Left lung (tissue), 14 donors: ENCODE results near the gene CRKL. TPM values are rescaled to one million over a fixed set of nuclear protein-coding genes. Genes with fewer than 3 reads are reported as not detected.
A peak's percentile ranks its signal among the peaks of the same experiment; 100 is the strongest.

Experiments
- ATAC-seq: fragments of 200-7000 bp; cut with Tn5 transposase; one replicate; pipeline ENCODE4 v1.9.1; 2020; ENCODE audit warnings: moderate library complexity
- DNase-seq, 4 donors: peaks; one replicate each; pipeline ENCODE4 v3.0.0-alpha.2; 2013 to 2020
- H3K27ac ChIP-seq, 2 donors: fragments of 200-600 bp; sonication (generic) in 1 of 2; one replicate each; pipeline versions ENCODE4 v1.5.0 to v1.8.0; 2020 to 2021
- H3K27me3 ChIP-seq, 2 donors: fragments of 200-600 bp; sonication (generic) in 1 of 2; one replicate each; pipeline versions ENCODE4 v1.5.0 to v1.8.0; 2020 to 2021
- H3K36me3 ChIP-seq, 2 donors: fragments of 200-600 bp; sonication (generic) in 1 of 2; one replicate each; pipeline versions ENCODE4 v1.5.0 to v1.8.0; 2020 to 2021
- H3K4me1 ChIP-seq, 2 donors: fragments of 200-600 bp; one replicate each; pipeline ENCODE4 v1.8.0; 2021
- H3K4me3 ChIP-seq, 2 donors: fragments of 200-600 bp; sonication (generic) in 1 of 2; one replicate each; pipeline versions ENCODE4 v1.5.0 to v1.8.0; 2020 to 2021; ENCODE audit warnings: mild to moderate bottlenecking in 1 of 2
- H3K9me3 ChIP-seq, 2 donors: fragments of 200-600 bp; sonication (generic) in 1 of 2; one replicate each; pipeline versions ENCODE4 v1.5.0 to v1.8.0; 2020 to 2021
- intact Hi-C, 2 donors: fragments of 100-400 bp; cut with DNase I; formaldehyde crosslinking; loops; one replicate each; pipeline versions ENCODE4 v1.11.2 to v1.14.2; 2022
- long read RNA-seq, 12 donors: library from polyadenylated mRNA in 2 of 12; unstranded in 2 of 12; transcript quantifications; one replicate each; pipeline ENCODE4 v2.0.0 and lab custom pipeline, GENCODE V29; 2019 to 2026
- polyA plus RNA-seq, 6 donors: library from polyadenylated mRNA; unstranded; fragments of 120-200 nt; gene quantifications; one replicate each; pipeline ENCODE4 v1.2.1, GENCODE V29; 2013; ENCODE audit not compliant: insufficient read length in 6 of 6
- total RNA-seq, 2 donors: library from RNA; stranded (reverse); fragmentation: NEBNext Ultra II Directional; extraction: Animal tissue kit (Norgen Biotek cat#: 25700); gene quantifications; one replicate each; pipeline ENCODE4 v1.2.1, GENCODE V29; 2021
- TF ChIP-seq, protein P1 (sequence below), 2 donors: fragments of 200-600 bp; sonication (generic) in 1 of 2; IDR thresholded peaks; one replicate each; pipeline versions ENCODE4 v1.5.0 to v1.8.0; 2021; ENCODE audit warnings: antibody characterized with exemption in 2 of 2
- donor health status: DM: no; HTN: yes; CAD: no.
- donor health status: DM: no; HTN: no; CAD: no.

CRKL gene, protein sequence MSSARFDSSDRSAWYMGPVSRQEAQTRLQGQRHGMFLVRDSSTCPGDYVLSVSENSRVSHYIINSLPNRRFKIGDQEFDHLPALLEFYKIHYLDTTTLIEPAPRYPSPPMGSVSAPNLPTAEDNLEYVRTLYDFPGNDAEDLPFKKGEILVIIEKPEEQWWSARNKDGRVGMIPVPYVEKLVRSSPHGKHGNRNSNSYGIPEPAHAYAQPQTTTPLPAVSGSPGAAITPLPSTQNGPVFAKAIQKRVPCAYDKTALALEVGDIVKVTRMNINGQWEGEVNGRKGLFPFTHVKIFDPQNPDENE
- total RNA-seq (10 to 100 TPM; 56.7 to 59.4 TPM), polyA plus RNA-seq (10 to 100 TPM; 56.9 to 67.4 (median 65.8) TPM)
- long read RNA-seq, donor 1, full-length matches to known transcripts = 37 of 65 reads
- long read RNA-seq, donor 1, partial matches to known transcripts = 28 of 65 reads
- long read RNA-seq, donor 1, other reads (novel, unspliced or antisense) = 0 of 65 reads
- long read RNA-seq, donor 2, full-length matches to known transcripts = 20 of 161 reads
- long read RNA-seq, donor 2, partial matches to known transcripts = 141 of 161 reads
- long read RNA-seq, donor 2, other reads (novel, unspliced or antisense) = 0 of 161 reads
- long read RNA-seq, donor 3, full-length matches to known transcripts = 13 of 13 reads
- long read RNA-seq, donor 3, partial matches to known transcripts = 0 of 13 reads
- long read RNA-seq, donor 3, other reads (novel, unspliced or antisense) = 0 of 13 reads
- long read RNA-seq, donor 4, full-length matches to known transcripts = 6 of 9 reads
- long read RNA-seq, donor 4, partial matches to known transcripts = 1 of 9 reads
- long read RNA-seq, donor 4, other reads (novel, unspliced or antisense) = 2 of 9 reads
- long read RNA-seq, donor 5, full-length matches to known transcripts = 26 of 57 reads
- long read RNA-seq, donor 5, partial matches to known transcripts = 31 of 57 reads
- long read RNA-seq, donor 5, other reads (novel, unspliced or antisense) = 0 of 57 reads
- long read RNA-seq, donor 6, full-length matches to known transcripts = 11 of 18 reads
- long read RNA-seq, donor 6, partial matches to known transcripts = 7 of 18 reads
- long read RNA-seq, donor 6, other reads (novel, unspliced or antisense) = 0 of 18 reads
- long read RNA-seq, donor 7, full-length matches to known transcripts = 8 of 8 reads
- long read RNA-seq, donor 7, partial matches to known transcripts = 0 of 8 reads
- long read RNA-seq, donor 7, other reads (novel, unspliced or antisense) = 0 of 8 reads
- long read RNA-seq, donor 8, full-length matches to known transcripts = 17 of 23 reads
- long read RNA-seq, donor 8, partial matches to known transcripts = 6 of 23 reads
- long read RNA-seq, donor 8, other reads (novel, unspliced or antisense) = 0 of 23 reads
- long read RNA-seq, donor 9 = 0 reads
- long read RNA-seq, donor 10, full-length matches to known transcripts = 3 of 4 reads
- long read RNA-seq, donor 10, partial matches to known transcripts = 1 of 4 reads
- long read RNA-seq, donor 10, other reads (novel, unspliced or antisense) = 0 of 4 reads
- long read RNA-seq, donor 11, full-length matches to known transcripts = 22 of 44 reads
- long read RNA-seq, donor 11, partial matches to known transcripts = 22 of 44 reads
- long read RNA-seq, donor 11, other reads (novel, unspliced or antisense) = 0 of 44 reads
- long read RNA-seq, donor 12, full-length matches to known transcripts = 21 of 33 reads
- long read RNA-seq, donor 12, partial matches to known transcripts = 12 of 33 reads
- long read RNA-seq, donor 12, other reads (novel, unspliced or antisense) = 0 of 33 reads

DNA sequence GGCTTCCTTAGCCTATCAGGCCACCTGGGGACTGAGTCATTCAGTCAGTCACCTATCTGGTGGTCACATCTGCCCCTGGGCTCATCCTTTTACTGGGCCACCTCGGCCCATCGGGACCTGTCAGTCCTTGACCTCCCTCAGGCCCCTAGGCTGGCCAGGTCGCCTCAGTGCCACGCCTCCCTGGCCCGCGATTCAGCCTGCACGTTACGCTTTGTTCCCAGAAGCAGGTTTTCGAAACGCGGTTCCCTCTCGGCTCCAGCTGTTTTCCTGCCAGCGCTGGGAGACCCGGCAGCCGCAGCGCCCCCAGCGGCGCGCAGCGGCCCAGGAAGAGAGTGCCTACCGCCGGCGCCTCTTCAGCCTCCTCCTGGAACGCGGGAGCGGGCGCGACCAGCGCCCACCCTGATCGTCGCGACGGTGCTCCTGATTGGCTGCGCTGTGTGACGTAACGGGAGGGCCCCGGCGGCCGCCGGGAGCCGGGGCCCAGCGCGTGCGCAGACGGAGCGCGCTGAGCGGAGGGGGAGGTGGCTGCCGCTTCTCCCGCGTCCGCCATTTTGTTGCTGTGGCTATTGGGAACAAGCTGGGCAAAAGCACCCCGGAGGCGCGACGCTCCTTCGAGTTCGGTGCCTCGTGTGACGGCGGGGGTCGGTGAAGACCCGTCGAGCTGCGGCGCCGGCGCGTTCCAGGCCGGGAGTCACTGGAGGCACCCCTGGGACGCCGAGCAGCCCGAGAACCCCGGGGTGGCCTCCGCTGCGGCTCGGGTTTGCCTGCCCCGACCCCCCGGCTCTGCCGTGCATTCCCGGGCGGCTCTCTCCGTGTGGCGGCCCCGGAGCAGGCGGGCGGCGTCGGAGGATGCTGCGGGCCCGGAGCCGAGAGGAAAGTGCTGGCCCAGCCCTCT, at the start of gene CRKL:
Gene CRKL, plus strand, starts transcription at position 492 of the 895 bp plus-strand sequence. CDS start 528 bp downstream, outside the sequence.
- DNase-seq (peak; percentile 98 to 100 (median 98)), ATAC-seq (peak; percentile 97)
- Histone ChIP-seq H3K4me3 (peak within 1 kb of the TSS; percentile 99), H3K9me3 (no peaks in the 10 kb centered on the region), H3K27me3 (no peaks in the 10 kb centered on the region), H3K36me3 (no peaks in the 10 kb centered on the region), H3K4me1 (peaks cover 8 to 42% of the 10 kb centered on the region in 2 donors), H3K27ac (peak within 1 kb of the TSS; percentile 96 to 97)
- TF ChIP-seq, protein P1, sequence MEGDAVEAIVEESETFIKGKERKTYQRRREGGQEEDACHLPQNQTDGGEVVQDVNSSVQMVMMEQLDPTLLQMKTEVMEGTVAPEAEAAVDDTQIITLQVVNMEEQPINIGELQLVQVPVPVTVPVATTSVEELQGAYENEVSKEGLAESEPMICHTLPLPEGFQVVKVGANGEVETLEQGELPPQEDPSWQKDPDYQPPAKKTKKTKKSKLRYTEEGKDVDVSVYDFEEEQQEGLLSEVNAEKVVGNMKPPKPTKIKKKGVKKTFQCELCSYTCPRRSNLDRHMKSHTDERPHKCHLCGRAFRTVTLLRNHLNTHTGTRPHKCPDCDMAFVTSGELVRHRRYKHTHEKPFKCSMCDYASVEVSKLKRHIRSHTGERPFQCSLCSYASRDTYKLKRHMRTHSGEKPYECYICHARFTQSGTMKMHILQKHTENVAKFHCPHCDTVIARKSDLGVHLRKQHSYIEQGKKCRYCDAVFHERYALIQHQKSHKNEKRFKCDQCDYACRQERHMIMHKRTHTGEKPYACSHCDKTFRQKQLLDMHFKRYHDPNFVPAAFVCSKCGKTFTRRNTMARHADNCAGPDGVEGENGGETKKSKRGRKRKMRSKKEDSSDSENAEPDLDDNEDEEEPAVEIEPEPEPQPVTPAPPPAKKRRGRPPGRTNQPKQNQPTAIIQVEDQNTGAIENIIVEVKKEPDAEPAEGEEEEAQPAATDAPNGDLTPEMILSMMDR (IDR thresholded peaks at IDR 0.05) = peak; percentile 89 to 99
- intact Hi-C loops = no loop called here

DNA sequence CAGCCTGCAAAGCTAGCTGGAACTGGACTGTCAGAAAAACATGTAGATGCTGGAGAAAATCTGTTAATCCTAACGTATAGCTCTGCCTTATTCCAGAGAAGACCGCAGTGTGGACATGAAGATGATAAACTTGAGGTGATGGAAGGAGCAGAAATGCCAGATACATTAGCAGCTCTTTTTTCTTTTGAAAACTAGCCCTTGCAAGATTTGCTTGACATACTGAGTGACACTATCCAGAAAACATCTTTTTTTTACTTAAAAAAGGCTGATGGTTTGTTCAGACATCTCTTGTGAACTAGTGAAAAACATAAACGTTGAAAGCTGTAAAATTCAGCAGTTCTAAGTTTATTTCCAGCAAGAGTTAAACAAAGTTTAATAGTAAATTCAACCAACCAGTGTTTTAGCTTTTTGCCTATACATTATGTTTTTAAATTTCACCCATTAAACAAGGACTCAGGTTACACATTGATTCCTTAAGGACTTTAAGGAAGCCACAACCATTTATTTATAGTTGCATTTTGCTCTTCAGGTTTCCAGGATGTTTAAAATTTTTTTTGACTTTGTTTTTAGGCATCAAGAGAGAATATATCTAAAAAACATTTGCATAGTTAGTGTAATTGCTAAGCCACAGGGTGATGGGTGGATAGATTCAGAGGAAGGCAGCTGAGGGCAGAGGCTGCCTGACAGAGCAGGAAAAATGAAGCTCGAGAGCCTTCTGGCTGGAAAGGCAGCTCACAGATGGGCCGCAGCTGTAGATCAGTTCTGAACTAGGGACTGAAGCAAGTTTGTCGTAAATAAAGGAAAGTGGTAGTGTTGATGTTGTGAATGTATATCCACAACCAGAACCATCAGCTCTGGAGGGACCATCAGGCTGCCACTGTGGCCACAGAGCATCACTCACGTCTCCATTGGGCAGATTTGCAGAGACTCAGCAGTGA, 48.9 kb upstream of the CRKL start:
- intact Hi-C loops = no loop called here

DNA sequence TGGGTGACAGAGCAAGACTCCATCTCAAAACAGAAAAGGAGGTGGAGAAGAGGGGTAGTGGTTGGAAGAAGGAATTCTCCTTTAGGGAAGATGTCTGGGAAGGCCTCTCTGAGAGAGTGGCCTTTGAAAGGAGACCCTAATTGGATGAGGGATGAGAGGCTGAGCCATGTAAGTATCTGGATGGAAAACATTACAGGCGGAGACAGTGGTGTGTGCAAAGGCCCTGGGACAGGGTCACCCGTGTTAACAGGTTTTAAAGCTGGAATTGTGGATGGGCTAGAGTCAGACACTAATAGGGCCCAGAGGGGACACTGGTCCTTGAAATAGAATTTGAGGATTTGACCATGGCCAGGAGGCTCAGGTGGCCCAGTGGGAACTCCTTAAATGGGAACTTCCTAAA, 48.0 kb upstream of the CRKL start:
- TF ChIP-seq, protein P1 (IDR thresholded peaks at IDR 0.05) = no peak
- no peak overlapping the region for H3K27ac ChIP-seq

More for the DNA sequence above, 48.9 kb upstream of the CRKL start:
- no peaks in the 10 kb centered on the region for H3K9me3 ChIP-seq
- TF ChIP-seq, protein P1 (IDR thresholded peaks at IDR 0.05) = no peak
- peak overlapping the region; percentile 76 to 88 for H3K27ac ChIP-seq
- H3K4me1 ChIP-seq = peaks cover 22 to 44% of the 10 kb centered on the region in 2 donors
- H3K4me3 ChIP-seq = no peak overlapping the region
- peak in 1 of 4 donors; percentile 37 for DNase-seq
- peaks cover 0 to 60% of the 10 kb centered on the region in 2 donors for H3K36me3 ChIP-seq
- ATAC-seq = no peak
- no peaks in the 10 kb centered on the region for H3K27me3 ChIP-seq

More for the DNA sequence above, 48.0 kb upstream of the CRKL start:
- ATAC-seq (no peak), DNase-seq (no peak)
- intact Hi-C loops = no loop called here
- Histone ChIP-seq H3K36me3 (peaks cover 0 to 56% of the 10 kb centered on the region in 2 donors), H3K27me3 (no peaks in the 10 kb centered on the region), H3K9me3 (no peaks in the 10 kb centered on the region), H3K4me1 (peaks cover 22 to 34% of the 10 kb centered on the region in 2 donors), H3K4me3 (no peak overlapping the region)
